Activated CD4-positive, alpha-beta memory T cell treated with anti-CD3 and anti-CD28 coated beads for 36 hours (primary cell): ENCODE data around the gene WNT5B. TPM values are rescaled to one million over a fixed set of nuclear protein-coding genes. Genes with fewer than 3 reads are reported as not detected.
"Not testable (repeated sequence)": the region's sequence is repeated elsewhere in the genome, so short reads cannot be mapped to it uniquely, and the experiment has no call there.

Source experiments
- CTCF ChIA-PET: fragments of 350-600 bp; sonication (Branson Sonifier 250); formaldehyde crosslinking; loops from one replicate; lab custom pipeline; 2021; ENCODE audit warnings: antibody characterized with exemption, inconsistent platforms; lab: Charles Lee
- POLR2A ChIA-PET: fragments of 350-600 bp; sonication (Branson Sonifier 250); formaldehyde crosslinking; loops from one replicate; lab custom pipeline; 2021; ENCODE audit warnings: antibody characterized with exemption; lab: Charles Lee
- DNase-seq: peaks from one replicate; pipeline ENCODE4 v3.0.0-alpha.2; 2020
- H3K27ac Mint-ChIP-seq: one replicate; pipeline ENCODE4 v1.8.0; 2021; ENCODE audit warnings: mixed read lengths
- H3K27me3 Mint-ChIP-seq: one replicate; pipeline ENCODE4 v1.8.0; 2021; ENCODE audit warnings: mixed read lengths
- H3K36me3 Mint-ChIP-seq: one replicate; pipeline ENCODE4 v1.8.0; 2021; ENCODE audit warnings: mixed read lengths
- H3K4me1 Mint-ChIP-seq: one replicate; pipeline ENCODE4 v1.8.0; 2021; ENCODE audit warnings: low read depth, mixed read lengths
- H3K4me3 Mint-ChIP-seq: one replicate; pipeline ENCODE4 v1.8.0; 2021; ENCODE audit warnings: mild to moderate bottlenecking, mixed read lengths
- H3K9me3 Mint-ChIP-seq: one replicate; pipeline ENCODE4 v1.8.0; 2021; ENCODE audit warnings: mixed read lengths
- intact Hi-C: fragments of 100-400 bp; cut with micrococcal nuclease; formaldehyde crosslinking; loops from one replicate; pipeline ENCODE4 v1.15.1; 2023
- total RNA-seq, 2 experiments: library from RNA; stranded (reverse); gene quantifications; one replicate each; pipeline ENCODE4 v1.2.3, GENCODE V29; 2021

The WNT5B gene
- total RNA-seq, 2 experiments from 2014 or later = not detected

DNA sequence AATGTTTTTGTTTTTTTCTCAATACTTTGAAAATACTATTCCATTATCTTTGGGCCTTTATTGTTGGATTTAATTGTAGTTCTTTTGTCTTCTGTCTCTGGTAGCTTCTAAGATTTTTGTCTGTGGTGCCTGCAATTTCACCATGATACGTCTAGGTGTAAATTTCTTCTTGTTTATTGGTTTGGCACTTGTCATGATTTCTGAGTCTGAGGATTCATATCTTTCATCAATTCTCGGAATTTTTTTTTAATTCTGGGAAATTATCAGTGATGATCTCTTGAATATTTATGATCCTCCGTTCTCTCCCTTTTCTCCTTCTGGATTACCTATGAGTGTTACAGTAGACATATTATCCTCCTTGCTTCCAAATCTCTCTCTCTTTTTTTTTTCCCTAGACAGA, 47.0 kb downstream of the WNT5B start:
- ChIA-PET POLR2A (no interaction called here), CTCF (interaction anchor here (1.1 kb wide), 1 partner anchor 26 kb away, joined by 4 read pairs; no protein-coding TSS in a partner anchor)
- intact Hi-C loops = no loop called here
- Mint-ChIP-seq H3K36me3 (no peaks in the 10 kb centered on the region), H3K27ac (no peak overlapping the region), H3K4me3 (no peak overlapping the region), H3K27me3 (peaks cover 2% of the 10 kb centered on the region), H3K9me3 (no peaks in the 10 kb centered on the region), H3K4me1 (no peaks in the 10 kb centered on the region)
- DNase-seq = no peak

DNA sequence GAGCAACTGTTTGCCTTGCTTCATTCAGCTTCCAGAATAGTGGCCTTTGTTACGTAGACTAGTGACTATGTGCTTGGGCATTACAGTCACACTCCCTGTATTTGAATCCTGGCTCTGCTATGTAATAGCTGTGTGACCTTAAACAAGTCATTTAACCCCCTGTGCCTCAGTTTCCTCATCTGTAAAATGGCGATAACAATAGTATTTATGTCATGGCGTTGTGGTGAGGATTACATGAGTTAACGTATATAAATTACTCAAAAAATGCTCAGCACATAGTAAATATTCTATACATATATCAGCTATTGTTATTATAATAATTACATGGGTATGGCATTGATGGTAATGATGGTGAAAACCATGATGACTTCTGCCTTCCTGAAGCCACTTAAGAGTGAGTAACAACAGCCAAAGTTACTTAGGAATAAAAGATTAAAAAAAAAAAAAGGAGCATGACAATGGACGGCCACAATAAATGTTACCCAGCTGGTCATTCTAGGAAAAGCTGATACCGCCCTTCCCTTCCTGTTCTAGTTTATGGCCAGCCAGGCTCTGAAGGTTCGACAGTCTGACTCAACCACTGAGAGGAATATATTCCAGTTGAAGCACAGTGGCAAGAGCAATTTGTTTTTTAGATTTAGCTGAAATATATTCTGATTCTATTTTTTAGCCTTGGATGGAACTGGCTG, 51.9 kb downstream of the WNT5B start:
- DNase-seq = no peak
- H3K4me3 Mint-ChIP-seq = no peak overlapping the region
- no peak overlapping the region for H3K27ac Mint-ChIP-seq
- H3K27me3 Mint-ChIP-seq = peaks cover 2% of the 10 kb centered on the region
- no peaks in the 10 kb centered on the region for H3K4me1 Mint-ChIP-seq
- no peaks in the 10 kb centered on the region for H3K36me3 Mint-ChIP-seq
- ChIA-PET POLR2A (interaction anchor here (0.8 kb wide), 1 partner anchor 11 kb away, joined by 5 read pairs; no protein-coding TSS in a partner anchor), CTCF (interaction anchor here (0.8 kb wide), 1 partner anchor 46 kb away, joined by 3 read pairs; no protein-coding TSS in a partner anchor)
- intact Hi-C loops = no loop called here
- H3K9me3 Mint-ChIP-seq = no peaks in the 10 kb centered on the region

GRCh38 chr12:1681493-1681807, 52.4 kb downstream of the WNT5B start:
- H3K9me3 Mint-ChIP-seq = no peaks in the 10 kb centered on the region
- H3K4me1 Mint-ChIP-seq = no peaks in the 10 kb centered on the region
- no peak for DNase-seq
- POLR2A ChIA-PET = interaction anchor here (0.8 kb wide), 1 partner anchor 12 kb away, joined by 5 read pairs; no protein-coding TSS in a partner anchor
- CTCF ChIA-PET = interaction anchor here (0.8 kb wide), 1 partner anchor 47 kb away, joined by 3 read pairs; no protein-coding TSS in a partner anchor
- intact Hi-C loops = no loop called here
- H3K27ac Mint-ChIP-seq = no peak overlapping the region
- peaks cover 2% of the 10 kb centered on the region for H3K27me3 Mint-ChIP-seq
- H3K36me3 Mint-ChIP-seq = no peaks in the 10 kb centered on the region
- no peak overlapping the region for H3K4me3 Mint-ChIP-seq

DNA sequence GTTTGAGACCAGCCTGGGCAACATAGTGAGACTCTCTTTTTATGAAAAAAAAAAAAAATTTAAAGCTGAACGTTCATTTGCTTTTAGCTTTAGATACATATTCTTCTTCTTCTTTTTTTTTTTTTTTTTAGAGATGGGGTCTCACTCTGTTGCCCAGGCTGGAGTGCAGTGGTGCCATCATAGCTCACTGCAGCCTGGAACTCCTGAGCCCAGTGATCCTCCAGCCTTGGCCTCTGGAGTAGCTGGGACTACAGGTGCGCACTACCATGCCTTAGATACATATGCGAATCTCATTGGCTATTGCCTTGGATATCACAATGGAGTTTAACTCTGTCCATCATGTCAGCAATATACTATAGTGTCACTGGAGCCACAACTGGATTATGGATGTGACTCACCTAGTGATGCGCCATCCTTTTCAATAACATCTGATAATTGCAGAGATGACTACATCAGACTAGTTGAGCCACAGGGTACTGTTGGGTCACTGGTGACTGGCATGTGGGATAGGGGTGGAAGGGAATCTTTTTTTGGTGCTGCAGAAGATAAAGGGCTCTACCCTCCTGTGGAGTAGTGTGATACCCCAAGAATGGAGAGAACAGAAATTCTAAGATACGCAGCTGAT, 59.2 kb downstream of the WNT5B start:
- intact Hi-C loops = no loop called here
- H3K4me1 Mint-ChIP-seq = peaks cover 29% of the 10 kb centered on the region
- ChIA-PET CTCF (interaction anchor here (1.2 to 1.7 kb wide), 2 partner anchors 35 to 103 kb away, joined by 4 to 6 read pairs; no protein-coding TSS in a partner anchor), POLR2A (no interaction called here)
- H3K9me3 Mint-ChIP-seq = no peaks in the 10 kb centered on the region
- no peaks in the 10 kb centered on the region for H3K27me3 Mint-ChIP-seq
- H3K4me3 Mint-ChIP-seq = no peak overlapping the region
- H3K36me3 Mint-ChIP-seq = no peaks in the 10 kb centered on the region
- H3K27ac Mint-ChIP-seq = no peak overlapping the region
- DNase-seq = no peak

- Mint-ChIP-seq H3K4me1 (peaks cover 39% of the 10 kb centered on the region), H3K27me3 (no peaks in the 10 kb centered on the region), H3K4me3 (peak within 1 kb of the TSS; percentile 93), H3K36me3 (no peaks in the 10 kb centered on the region), H3K27ac (peak within 1 kb of the TSS; percentile 99), H3K9me3 (no peaks in the 10 kb centered on the region)
- CTCF ChIA-PET = interaction anchor here (0.9 to 3.4 kb wide), 6 partner anchors 30 to 249 kb away, joined by 4 to 11 read pairs (median 5); no protein-coding TSS in a partner anchor
- intact Hi-C loops = loop anchor here (1.0 to 5.0 kb wide), 2 partner anchors 28 to 38 kb away; no protein-coding TSS in a partner anchor
- POLR2A ChIA-PET = interaction anchor here (1.3 to 2.1 kb wide), 2 partner anchors 29 to 89 kb away, joined by 3 to 14 read pairs; no protein-coding TSS in a partner anchor
- peak; percentile 96 for DNase-seq
Measured at GRCh38 chr12:1690578-1691122, 61.6 kb downstream of the WNT5B start, which contains the start of gene ADIPOR2. TSS of gene ADIPOR2 (plus strand) at chr12:1691070. CDS start at chr12:1754344, 63,274 bp downstream.

DNA sequence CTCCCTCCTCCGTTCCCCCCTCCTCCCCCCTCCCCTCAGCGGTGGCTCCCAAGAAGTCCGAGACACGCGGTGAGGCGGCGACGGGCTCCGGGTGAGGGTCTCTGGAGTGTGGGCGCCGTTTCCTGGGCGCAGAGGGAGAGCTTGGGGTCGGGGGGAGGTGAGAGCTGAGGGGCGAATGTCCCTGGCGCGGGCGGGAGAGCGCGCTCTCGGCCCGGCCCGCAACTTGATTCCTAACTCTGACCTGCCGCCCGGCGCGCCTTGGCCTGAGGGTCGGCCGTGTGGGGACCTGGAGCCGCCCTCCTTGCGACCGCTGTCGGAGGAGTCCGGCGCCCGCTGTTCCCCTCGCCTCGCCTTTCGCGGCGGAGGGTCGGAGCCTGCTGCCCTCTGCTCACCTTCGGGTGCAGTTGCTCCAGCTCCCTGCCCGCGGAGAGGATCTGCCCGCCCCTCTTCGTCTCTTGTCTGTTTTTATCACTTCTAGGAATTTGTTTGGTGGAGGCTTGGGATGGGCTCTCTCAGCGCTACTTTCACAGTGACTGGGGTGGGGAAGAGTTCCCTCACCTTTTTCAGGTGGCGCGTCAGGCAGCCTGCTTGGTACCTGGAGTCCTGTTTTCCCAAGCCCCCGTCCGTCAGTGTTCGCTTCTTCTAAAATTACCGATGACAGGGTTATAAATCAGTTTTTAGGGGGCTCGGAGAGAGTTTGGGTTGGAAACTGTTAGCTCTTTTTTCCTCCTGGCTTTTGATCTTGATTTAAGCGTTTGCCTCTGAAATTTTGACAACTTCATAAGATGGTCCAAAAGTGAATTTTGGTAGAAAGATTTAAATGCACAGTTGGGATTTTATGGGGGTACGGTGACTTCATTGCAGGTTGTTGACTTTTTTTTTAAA, 62.3 kb downstream of the WNT5B start:
- CTCF ChIA-PET = interaction anchor here (0.9 to 3.4 kb wide), 5 partner anchors 38 to 248 kb away, joined by 4 to 11 read pairs (median 6); no protein-coding TSS in a partner anchor
- no peaks in the 10 kb centered on the region for H3K27me3 Mint-ChIP-seq
- no peaks in the 10 kb centered on the region for H3K9me3 Mint-ChIP-seq
- peaks cover 5% of the 10 kb centered on the region for H3K36me3 Mint-ChIP-seq
- peaks cover 46% of the 10 kb centered on the region for H3K4me1 Mint-ChIP-seq
- H3K4me3 Mint-ChIP-seq = peak overlapping the region; percentile 93
- peak; percentile 45 for DNase-seq
- intact Hi-C loops = loop anchor here (5.0 kb wide), 1 partner anchor 39 kb away; no protein-coding TSS in a partner anchor
- H3K27ac Mint-ChIP-seq = peak overlapping the region; percentile 99
- POLR2A ChIA-PET = interaction anchor here (0.9 to 2.1 kb wide), 3 partner anchors 30 to 312 kb away, joined by 3 to 14 read pairs (median 3); no protein-coding TSS in a partner anchor

GRCh38 chr12:1692226-1692625, 63.2 kb downstream of the WNT5B start:
- Mint-ChIP-seq H3K36me3 (peaks cover 5% of the 10 kb centered on the region), H3K27me3 (no peaks in the 10 kb centered on the region), H3K4me1 (peaks cover 54% of the 10 kb centered on the region), H3K4me3 (peak overlapping the region; percentile 93), H3K9me3 (no peaks in the 10 kb centered on the region), H3K27ac (no peak overlapping the region)
- CTCF ChIA-PET = interaction anchor here (0.6 to 3.4 kb wide), 3 partner anchors 39 to 98 kb away, joined by 4 to 11 read pairs (median 4); no protein-coding TSS in a partner anchor
- no peak for DNase-seq
- intact Hi-C loops = loop anchor here (5.0 kb wide), 1 partner anchor 40 kb away; no protein-coding TSS in a partner anchor
- POLR2A ChIA-PET = interaction anchor here (0.9 kb wide), 1 partner anchor 311 kb away, joined by 3 read pairs; no protein-coding TSS in a partner anchor

- intact Hi-C loops = loop anchor here (5.0 kb wide), 1 partner anchor 41 kb away; no protein-coding TSS in a partner anchor
- H3K4me3 Mint-ChIP-seq = no peak overlapping the region
Measured at GRCh38 chr12:1692895-1693610, 64.0 kb downstream of the WNT5B start.

GRCh38 chr12:1695097-1695496, 66.1 kb downstream of the WNT5B start:
- H3K36me3 Mint-ChIP-seq, H3K9me3 Mint-ChIP-seq, H3K27me3 Mint-ChIP-seq, DNase-seq, H3K27ac Mint-ChIP-seq, CTCF ChIA-PET, H3K4me3 Mint-ChIP-seq, intact Hi-C loops, POLR2A ChIA-PET: not testable (repeated sequence)
- peaks cover 63% of the 10 kb centered on the region for H3K4me1 Mint-ChIP-seq

More at GRCh38 chr12:1692895-1693610, 64.0 kb downstream of the WNT5B start:
- H3K27ac Mint-ChIP-seq = no peak overlapping the region
- H3K27me3 Mint-ChIP-seq = no peaks in the 10 kb centered on the region
- peaks cover 5% of the 10 kb centered on the region for H3K36me3 Mint-ChIP-seq
- H3K9me3 Mint-ChIP-seq = no peaks in the 10 kb centered on the region
- no peak for DNase-seq
- CTCF ChIA-PET = interaction anchor here (0.7 to 1.8 kb wide), 2 partner anchors 58 to 341 kb away, joined by 4 to 8 read pairs; no protein-coding TSS in a partner anchor
- POLR2A ChIA-PET = interaction anchor here (0.6 kb wide), 1 partner anchor 49 kb away, joined by 5 read pairs; no protein-coding TSS in a partner anchor
- H3K4me1 Mint-ChIP-seq = peaks cover 63% of the 10 kb centered on the region

DNA sequence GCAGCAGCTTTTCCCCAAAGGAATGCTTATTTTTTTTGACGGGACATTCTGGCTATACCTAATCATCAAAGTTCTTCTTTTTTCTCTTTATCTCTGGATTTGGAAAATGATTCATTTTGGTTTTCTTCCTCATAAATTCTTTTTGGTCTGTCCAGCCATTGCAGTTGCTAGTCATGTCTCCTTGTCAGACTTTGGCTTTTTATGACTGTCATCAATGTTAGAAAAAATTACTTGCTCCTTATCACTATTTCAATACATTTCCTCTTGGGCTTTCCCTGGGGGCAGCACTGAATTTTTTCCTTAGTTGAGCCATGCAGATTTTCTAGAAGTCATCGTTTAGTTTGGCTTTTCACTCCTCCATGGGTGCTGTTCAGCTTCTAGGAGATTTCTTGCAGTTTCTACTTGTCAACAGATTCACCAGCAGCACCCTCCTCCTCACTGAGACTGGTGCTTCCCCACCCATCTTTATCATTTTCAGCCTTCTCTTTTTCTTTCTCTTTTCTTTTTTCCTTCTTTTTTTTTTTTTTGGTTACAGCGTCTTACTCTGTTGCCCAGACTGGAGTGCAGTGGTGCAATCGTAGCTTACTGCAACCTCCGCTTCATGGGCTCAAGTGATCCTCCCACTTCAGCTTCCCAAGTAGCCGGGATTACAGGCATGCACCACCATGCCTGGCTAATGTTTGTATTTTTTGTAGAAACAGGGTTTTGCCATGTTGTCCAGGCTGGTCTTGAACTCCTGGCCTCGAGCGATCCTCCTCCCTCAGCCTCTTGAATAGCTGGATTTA, 67.0 kb downstream of the WNT5B start:
- H3K36me3 Mint-ChIP-seq = peaks cover 7% of the 10 kb centered on the region
- intact Hi-C loops = no loop called here

More for the DNA sequence above, 67.0 kb downstream of the WNT5B start:
- Mint-ChIP-seq H3K4me1 (peaks cover 63% of the 10 kb centered on the region), H3K27ac (no peak overlapping the region), H3K9me3 (no peaks in the 10 kb centered on the region), H3K27me3 (no peaks in the 10 kb centered on the region), H3K4me3 (no peak overlapping the region)
- CTCF ChIA-PET = interaction anchor here (1.3 kb wide), 1 partner anchor 95 kb away, joined by 3 read pairs; no protein-coding TSS in a partner anchor
- POLR2A ChIA-PET = no interaction called here
- DNase-seq = no peak
